Osteocyte (in vitro differentiated cells): Measurements from ENCODE around the gene ACTN1. TPM values are rescaled to one million over a fixed set of nuclear protein-coding genes. Genes with fewer than 3 reads are reported as not detected.

ENCODE experiments used
- DNase-seq: peaks from one replicate; pipeline ENCODE4 v3.0.0; 2021; ENCODE audit warnings: mixed read lengths; ENCODE audit not compliant: unreplicated experiment; ENCODE audit errors: extremely low spot score
- H3K27ac Mint-ChIP-seq: one replicate; pipeline ENCODE4 v1.8.0; 2021; ENCODE audit warnings: mild to moderate bottlenecking, mixed read lengths; ENCODE audit not compliant: unreplicated experiment
- H3K27me3 Mint-ChIP-seq: one replicate; pipeline ENCODE4 v1.8.0; 2021; ENCODE audit warnings: mixed read lengths; ENCODE audit not compliant: unreplicated experiment
- H3K36me3 Mint-ChIP-seq: one replicate; pipeline ENCODE4 v1.8.0; 2021; ENCODE audit warnings: mixed read lengths; ENCODE audit not compliant: unreplicated experiment
- H3K4me1 Mint-ChIP-seq: one replicate; pipeline ENCODE4 v1.8.0; 2021; ENCODE audit warnings: mixed read lengths; ENCODE audit not compliant: unreplicated experiment
- H3K4me3 Mint-ChIP-seq: one replicate; pipeline ENCODE4 v1.8.0; 2021; ENCODE audit warnings: mild to moderate bottlenecking, moderate library complexity, mixed read lengths; ENCODE audit not compliant: unreplicated experiment
- H3K9me3 Mint-ChIP-seq: one replicate; pipeline ENCODE4 v1.8.0; 2021; ENCODE audit warnings: mixed read lengths; ENCODE audit not compliant: unreplicated experiment
- CTCF ChIP-seq: fragments of 200-600 bp; sonication (generic); IDR thresholded peaks from 2 replicates; pipeline ENCODE4 v1.5.0; 2021; ENCODE audit warnings: antibody characterized with exemption, mild to moderate bottlenecking, moderate library complexity
- total RNA-seq: library from RNA; stranded (reverse); gene quantifications from 2 replicates; pipeline ENCODE4 v1.2.1, GENCODE V29; 2021

The ACTN1 gene
- total RNA-seq, 1 donor from 2014 or later, result 380 TPM

GRCh38 chr14:68894802-68895703 is 84.0 kb downstream of the ACTN1 start:
- Mint-ChIP-seq H3K36me3 (peaks cover 40% of the 10 kb centered on the region), H3K4me1 (peaks cover 18% of the 10 kb centered on the region), H3K27ac (peak overlapping the region; percentile 74), H3K27me3 (no peaks in the 10 kb centered on the region), H3K9me3 (no peaks in the 10 kb centered on the region), H3K4me3 (no peak overlapping the region)
- TF ChIP-seq CTCF, result no peak
- no peak for DNase-seq

- H3K27ac Mint-ChIP-seq, result peak overlapping the region; percentile 48
- TF ChIP-seq CTCF, result no peak
- H3K4me3 Mint-ChIP-seq, result no peak overlapping the region
- no peak for DNase-seq
- no peaks in the 10 kb centered on the region for H3K27me3 Mint-ChIP-seq
- H3K4me1 Mint-ChIP-seq, result peaks cover 16% of the 10 kb centered on the region
- peaks cover 43% of the 10 kb centered on the region for H3K36me3 Mint-ChIP-seq
- H3K9me3 Mint-ChIP-seq, result no peaks in the 10 kb centered on the region
Observed at GRCh38 chr14:68894123-68894522, 85.0 kb downstream of the ACTN1 start.

GRCh38 chr14:68893566-68893965 is 85.5 kb downstream of the ACTN1 start:
- peaks cover 48% of the 10 kb centered on the region for H3K36me3 Mint-ChIP-seq
- peaks cover 22% of the 10 kb centered on the region for H3K4me1 Mint-ChIP-seq
- no peaks in the 10 kb centered on the region for H3K27me3 Mint-ChIP-seq
- DNase-seq, result no peak
- no peak overlapping the region for H3K27ac Mint-ChIP-seq
- no peak overlapping the region for H3K4me3 Mint-ChIP-seq
- no peak for TF ChIP-seq CTCF
- H3K9me3 Mint-ChIP-seq, result no peaks in the 10 kb centered on the region

GRCh38 chr14:68892961-68893360 is 86.1 kb downstream of the ACTN1 start:
- peaks cover 49% of the 10 kb centered on the region for H3K36me3 Mint-ChIP-seq

More at GRCh38 chr14:68892961-68893360, 86.1 kb downstream of the ACTN1 start:
- peaks cover 28% of the 10 kb centered on the region for H3K4me1 Mint-ChIP-seq
- H3K9me3 Mint-ChIP-seq, result no peaks in the 10 kb centered on the region
- DNase-seq, result no peak
- no peak overlapping the region for H3K4me3 Mint-ChIP-seq
- no peak overlapping the region for H3K27ac Mint-ChIP-seq
- TF ChIP-seq CTCF, result no peak
- H3K27me3 Mint-ChIP-seq, result no peaks in the 10 kb centered on the region
